ENCODE results near the gene KCTD16. TPM values are rescaled to one million over a fixed set of nuclear protein-coding genes. Genes with fewer than 3 reads are reported as not detected.

Gene KCTD16
- total RNA-seq, 1 donor from 2014 or later = not detected

- Mint-ChIP-seq H3K36me3 (ENCODE audit: low read depth) (no peaks in the 10 kb centered on the region), H3K4me1 (ENCODE audit: low read depth) (no peaks in the 10 kb centered on the region), H3K27ac (no peak overlapping the region), H3K9me3 (no peaks in the 10 kb centered on the region), H3K4me3 (no peak overlapping the region), H3K27me3 (ENCODE audit: insufficient read depth) (no peaks in the 10 kb centered on the region)
- intact Hi-C loops (cut with micrococcal nuclease) = no loop called here
- no peak for DNase-seq (ENCODE audit: low spot score)
These were observed 144.4 kb downstream of the KCTD16 start for GRCh38 chr5:144315026-144315425.

- H3K36me3 Mint-ChIP-seq (ENCODE audit: low read depth) = no peaks in the 10 kb centered on the region
- no peaks in the 10 kb centered on the region for H3K4me1 Mint-ChIP-seq (ENCODE audit: low read depth)
- intact Hi-C loops (cut with micrococcal nuclease) = no loop called here
- no peaks in the 10 kb centered on the region for H3K27me3 Mint-ChIP-seq (ENCODE audit: insufficient read depth)
- no peak overlapping the region for H3K4me3 Mint-ChIP-seq
- no peaks in the 10 kb centered on the region for H3K9me3 Mint-ChIP-seq
- H3K27ac Mint-ChIP-seq = no peak overlapping the region
- no peak for DNase-seq (ENCODE audit: low spot score)
These were observed 145.4 kb downstream of the KCTD16 start for GRCh38 chr5:144315994-144316634.

- no peaks in the 10 kb centered on the region for H3K9me3 Mint-ChIP-seq
- H3K27ac Mint-ChIP-seq = no peak overlapping the region
- H3K36me3 Mint-ChIP-seq (ENCODE audit: low read depth) = no peaks in the 10 kb centered on the region
- no peaks in the 10 kb centered on the region for H3K27me3 Mint-ChIP-seq (ENCODE audit: insufficient read depth)
- no peak for DNase-seq (ENCODE audit: low spot score)
- intact Hi-C loops (cut with micrococcal nuclease) = no loop called here
- no peaks in the 10 kb centered on the region for H3K4me1 Mint-ChIP-seq (ENCODE audit: low read depth)
- no peak overlapping the region for H3K4me3 Mint-ChIP-seq
These were observed 147.3 kb downstream of the KCTD16 start for GRCh38 chr5:144318011-144318410.

- Mint-ChIP-seq H3K9me3 (no peaks in the 10 kb centered on the region), H3K27ac (no peak overlapping the region), H3K36me3 (ENCODE audit: low read depth) (no peaks in the 10 kb centered on the region), H3K27me3 (ENCODE audit: insufficient read depth) (no peaks in the 10 kb centered on the region), H3K4me1 (ENCODE audit: low read depth) (no peaks in the 10 kb centered on the region), H3K4me3 (no peak overlapping the region)
- no peak for DNase-seq (ENCODE audit: low spot score)
- intact Hi-C loops (cut with micrococcal nuclease) = no loop called here
These were observed 147.8 kb downstream of the KCTD16 start for GRCh38 chr5:144318460-144318859.

GRCh38 chr5:144323181-144323580, 152.5 kb downstream of the KCTD16 start:
- no peaks in the 10 kb centered on the region for H3K4me1 Mint-ChIP-seq (ENCODE audit: low read depth)
- intact Hi-C loops (cut with micrococcal nuclease) = no loop called here
- no peaks in the 10 kb centered on the region for H3K27me3 Mint-ChIP-seq (ENCODE audit: insufficient read depth)
- H3K4me3 Mint-ChIP-seq = no peak overlapping the region
- no peak overlapping the region for H3K27ac Mint-ChIP-seq
- H3K36me3 Mint-ChIP-seq (ENCODE audit: low read depth) = no peaks in the 10 kb centered on the region
- no peak for DNase-seq (ENCODE audit: low spot score)
- H3K9me3 Mint-ChIP-seq = no peaks in the 10 kb centered on the region

GRCh38 chr5:144325532-144325931, 154.9 kb downstream of the KCTD16 start:
- Mint-ChIP-seq H3K36me3 (ENCODE audit: low read depth) (no peaks in the 10 kb centered on the region), H3K27ac (no peak overlapping the region), H3K4me3 (no peak overlapping the region), H3K4me1 (ENCODE audit: low read depth) (no peaks in the 10 kb centered on the region), H3K27me3 (ENCODE audit: insufficient read depth) (no peaks in the 10 kb centered on the region), H3K9me3 (no peaks in the 10 kb centered on the region)
- DNase-seq (ENCODE audit: low spot score) = no peak
- intact Hi-C loops (cut with micrococcal nuclease) = no loop called here

GRCh38 chr5:144328494-144328893, 157.8 kb downstream of the KCTD16 start:
- Mint-ChIP-seq H3K4me1 (ENCODE audit: low read depth) (no peaks in the 10 kb centered on the region), H3K4me3 (no peak overlapping the region), H3K27ac (no peak overlapping the region), H3K9me3 (no peaks in the 10 kb centered on the region), H3K27me3 (ENCODE audit: insufficient read depth) (no peaks in the 10 kb centered on the region), H3K36me3 (ENCODE audit: low read depth) (no peaks in the 10 kb centered on the region)
- DNase-seq (ENCODE audit: low spot score) = no peak
- intact Hi-C loops (cut with micrococcal nuclease) = no loop called here

- Mint-ChIP-seq H3K27me3 (ENCODE audit: insufficient read depth) (no peaks in the 10 kb centered on the region), H3K4me3 (no peak overlapping the region), H3K36me3 (ENCODE audit: low read depth) (no peaks in the 10 kb centered on the region), H3K9me3 (no peaks in the 10 kb centered on the region), H3K27ac (no peak overlapping the region), H3K4me1 (ENCODE audit: low read depth) (no peaks in the 10 kb centered on the region)
- no peak for DNase-seq (ENCODE audit: low spot score)
- intact Hi-C loops (cut with micrococcal nuclease) = no loop called here
These were observed 158.3 kb downstream of the KCTD16 start for GRCh38 chr5:144328980-144329379.

- Mint-ChIP-seq H3K9me3 (no peaks in the 10 kb centered on the region), H3K36me3 (ENCODE audit: low read depth) (no peaks in the 10 kb centered on the region), H3K4me1 (ENCODE audit: low read depth) (no peaks in the 10 kb centered on the region), H3K27ac (no peak overlapping the region), H3K4me3 (no peak overlapping the region), H3K27me3 (ENCODE audit: insufficient read depth) (no peaks in the 10 kb centered on the region)
- intact Hi-C loops (cut with micrococcal nuclease) = no loop called here
- no peak for DNase-seq (ENCODE audit: low spot score)
These were observed 159.0 kb downstream of the KCTD16 start for GRCh38 chr5:144329681-144330080.

- H3K27me3 Mint-ChIP-seq (ENCODE audit: insufficient read depth) = no peaks in the 10 kb centered on the region
- H3K4me3 Mint-ChIP-seq = no peak overlapping the region
- no peak overlapping the region for H3K27ac Mint-ChIP-seq
- intact Hi-C loops (cut with micrococcal nuclease) = no loop called here
- H3K4me1 Mint-ChIP-seq (ENCODE audit: low read depth) = no peaks in the 10 kb centered on the region
- DNase-seq (ENCODE audit: low spot score) = no peak
- no peaks in the 10 kb centered on the region for H3K9me3 Mint-ChIP-seq
- no peaks in the 10 kb centered on the region for H3K36me3 Mint-ChIP-seq (ENCODE audit: low read depth)
These were observed 160.7 kb downstream of the KCTD16 start for GRCh38 chr5:144331361-144331760.

GRCh38 chr5:144332265-144332664, 161.6 kb downstream of the KCTD16 start:
- intact Hi-C loops (cut with micrococcal nuclease) = no loop called here
- Mint-ChIP-seq H3K36me3 (ENCODE audit: low read depth) (no peaks in the 10 kb centered on the region), H3K27me3 (ENCODE audit: insufficient read depth) (no peaks in the 10 kb centered on the region), H3K4me3 (no peak overlapping the region), H3K9me3 (no peaks in the 10 kb centered on the region), H3K4me1 (ENCODE audit: low read depth) (no peaks in the 10 kb centered on the region), H3K27ac (no peak overlapping the region)
- no peak for DNase-seq (ENCODE audit: low spot score)

GRCh38 chr5:144333336-144333920, 162.8 kb downstream of the KCTD16 start:
- Mint-ChIP-seq H3K9me3 (no peaks in the 10 kb centered on the region), H3K36me3 (ENCODE audit: low read depth) (no peaks in the 10 kb centered on the region)

GRCh38 chr5:144335561-144335960, 164.9 kb downstream of the KCTD16 start:
- intact Hi-C loops (cut with micrococcal nuclease) = no loop called here
- H3K27me3 Mint-ChIP-seq (ENCODE audit: insufficient read depth) = no peaks in the 10 kb centered on the region
- no peaks in the 10 kb centered on the region for H3K4me1 Mint-ChIP-seq (ENCODE audit: low read depth)
- no peaks in the 10 kb centered on the region for H3K9me3 Mint-ChIP-seq
- no peak for DNase-seq (ENCODE audit: low spot score)
- no peak overlapping the region for H3K4me3 Mint-ChIP-seq
- no peaks in the 10 kb centered on the region for H3K36me3 Mint-ChIP-seq (ENCODE audit: low read depth)
- no peak overlapping the region for H3K27ac Mint-ChIP-seq

More at GRCh38 chr5:144333336-144333920, 162.8 kb downstream of the KCTD16 start:
- no peaks in the 10 kb centered on the region for H3K27me3 Mint-ChIP-seq (ENCODE audit: insufficient read depth)
- no peak overlapping the region for H3K4me3 Mint-ChIP-seq
- intact Hi-C loops (cut with micrococcal nuclease) = no loop called here
- H3K4me1 Mint-ChIP-seq (ENCODE audit: low read depth) = no peaks in the 10 kb centered on the region
- no peak for DNase-seq (ENCODE audit: low spot score)
- H3K27ac Mint-ChIP-seq = no peak overlapping the region
